IMR-90 (cell line): ENCODE measurements around the gene NET1. TPM values are rescaled to one million over a fixed set of nuclear protein-coding genes. Genes with fewer than 3 reads are reported as not detected.

Source experiments
- ATAC-seq: fragments of 200-7000 bp; cut with Tn5 transposase; 2 replicates; pipeline ENCODE4 v1.9.1; 2020; ENCODE audit warnings: low read depth, mild to moderate bottlenecking, moderate library complexity
- BruUV-seq: library from RNA; stranded (reverse); fragments of 400-500 nt; replicated peaks from 2 replicates; lab custom pipeline; 2021; lab: Mats Ljungman, UMichigan
- CTCF ChIA-PET: fragments of 300-600 bp; formaldehyde crosslinking; extraction: SDS; loops from one replicate; lab custom pipeline; 2021; ENCODE audit warnings: antibody characterized with exemption; lab: Yijun Ruan, JAX
- POLR2A ChIA-PET: fragments of 300-600 bp; sonication (Branson Sonifier 250); formaldehyde crosslinking; loops from one replicate; lab custom pipeline; 2022; ENCODE audit warnings: antibody characterized with exemption; ENCODE audit not compliant: unreplicated experiment; lab: Charles Lee
- DNase-seq: peaks from one replicate; pipeline ENCODE4 v3.0.0; 2013
- H2AFZ ChIP-seq: replicated peaks from 2 replicates; pipeline ENCODE3; 2013; ENCODE audit warnings: low read length, mild to moderate bottlenecking; ENCODE audit not compliant: poor library complexity
- H2AK5ac ChIP-seq: 2 replicates; pipeline ENCODE4 v1.6.1; 2013; ENCODE audit warnings: low read depth, low read length, inconsistent platforms
- H2AK9ac ChIP-seq: replicated peaks from 2 replicates; pipeline ENCODE3; 2013; ENCODE audit warnings: mild to moderate bottlenecking, low read depth, low read length, moderate library complexity; ENCODE audit not compliant: poor library complexity
- H2BK120ac ChIP-seq: 2 replicates; pipeline ENCODE4 v1.6.1; 2013; ENCODE audit warnings: low read depth, low read length, inconsistent platforms
- H2BK15ac ChIP-seq: 3 replicates; pipeline ENCODE4 v1.6.1; 2013; ENCODE audit warnings: low read depth, low read length, inconsistent platforms
- H2BK20ac ChIP-seq: 2 replicates; pipeline ENCODE4 v1.6.1; 2013; ENCODE audit warnings: low read depth, mild to moderate bottlenecking, inconsistent platforms, low read length, moderate library complexity
- H2BK5ac ChIP-seq: 2 replicates; pipeline ENCODE4 v1.6.1; 2013; ENCODE audit warnings: mild to moderate bottlenecking, low read depth, low read length, inconsistent platforms; ENCODE audit not compliant: poor library complexity, severe bottlenecking
- H3K14ac ChIP-seq: replicated peaks from 2 replicates; pipeline ENCODE4 v1.6.1; 2013; ENCODE audit warnings: low read depth, low read length, inconsistent platforms
- H3K18ac ChIP-seq: 2 replicates; pipeline ENCODE4 v1.6.1; 2013; ENCODE audit warnings: low read depth, low read length, control low read depth
- H3K23ac ChIP-seq: 2 replicates; pipeline ENCODE4 v1.6.1; 2013; ENCODE audit warnings: low read depth, low read length, inconsistent platforms
- H3K27ac ChIP-seq: 2 replicates; pipeline ENCODE4 v1.5.1; 2013; ENCODE audit warnings: mild to moderate bottlenecking, control low read depth, low read length; ENCODE audit not compliant: insufficient read depth
- H3K27me3 ChIP-seq: 2 replicates; pipeline ENCODE4 v1.6.1; 2013; ENCODE audit warnings: low read length; ENCODE audit not compliant: control insufficient read depth, insufficient read depth
- H3K36me3 ChIP-seq: 2 replicates; pipeline ENCODE4 v1.6.1; 2013; ENCODE audit warnings: low read length, mixed read lengths; ENCODE audit not compliant: control insufficient read depth, insufficient read depth
- H3K4ac ChIP-seq: 2 replicates; pipeline ENCODE4 v1.6.1; 2013; ENCODE audit warnings: low read depth, low read length, inconsistent platforms
- H3K4me1 ChIP-seq: 2 replicates; pipeline ENCODE4 v1.6.1; 2013; ENCODE audit warnings: low read length, mixed read lengths; ENCODE audit not compliant: control insufficient read depth, insufficient read depth
- H3K4me2 ChIP-seq: 2 replicates; pipeline ENCODE4 v1.6.1; 2013; ENCODE audit warnings: low read depth, mild to moderate bottlenecking, control low read depth, low read length, moderate library complexity
- H3K4me3 ChIP-seq: 2 replicates; pipeline ENCODE4 v1.5.1; 2013; ENCODE audit warnings: low read depth, mild to moderate bottlenecking, control low read depth, low read length, moderate library complexity; ENCODE audit not compliant: insufficient read depth
- H3K56ac ChIP-seq: 2 replicates; pipeline ENCODE4 v1.6.1; 2013; ENCODE audit warnings: low read length, inconsistent platforms; ENCODE audit not compliant: insufficient read depth; ENCODE audit errors: extremely low read depth
- H3K79me1 ChIP-seq, 2 experiments: 2 replicates each; pipeline ENCODE4 v1.6.1; 2013; ENCODE audit warnings: low read length in 2 of 2, inconsistent platforms in 1 of 2, low read depth in 1 of 2
- H3K9ac ChIP-seq: 2 replicates; pipeline ENCODE4 v1.6.1; 2013; ENCODE audit warnings: low read depth, low read length, control low read depth
- H3K9me1 ChIP-seq: 2 replicates; pipeline ENCODE4 v1.6.1; 2013; ENCODE audit warnings: low read length, inconsistent platforms; ENCODE audit not compliant: insufficient read depth
- H3K9me3 ChIP-seq: 2 replicates; pipeline ENCODE4 v1.6.1; 2013; ENCODE audit warnings: low read length; ENCODE audit not compliant: control insufficient read depth, insufficient read depth
- H4K20me1 ChIP-seq: 2 replicates; pipeline ENCODE4 v1.6.1; 2013; ENCODE audit warnings: low read length, inconsistent platforms; ENCODE audit not compliant: insufficient read depth
- H4K5ac ChIP-seq: 2 replicates; pipeline ENCODE4 v1.6.1; 2013; ENCODE audit warnings: mild to moderate bottlenecking, low read depth, low read length, control low read depth
- H4K8ac ChIP-seq, 2 experiments: 2 replicates each; pipeline ENCODE4 v1.6.1; 2013; ENCODE audit warnings: low read depth in 2 of 2, low read length in 2 of 2, control low read depth in 1 of 2, inconsistent platforms in 1 of 2
- H4K91ac ChIP-seq: 2 replicates; pipeline ENCODE4 v1.6.1; 2013; ENCODE audit warnings: low read depth, low read length, inconsistent platforms; ENCODE audit not compliant: insufficient read depth
- CEBPB ChIP-seq: IDR thresholded peaks from 2 replicates; pipeline ENCODE4 v1.6.1; 2012; ENCODE audit warnings: low read depth, low read length, improper control_type of control experiment
- CHD1 ChIP-seq: IDR thresholded peaks from 2 replicates; pipeline ENCODE4 v1.6.1; 2012; ENCODE audit warnings: low read depth, low read length, improper control_type of control experiment
- FOS ChIP-seq: fragments of 150-350 bp; IDR thresholded peaks from 2 replicates; pipeline ENCODE4 v1.6.1; 2016; ENCODE audit warnings: low read depth, low read length
- SMC3 ChIP-seq: fragments of 150-350 bp; IDR thresholded peaks from 2 replicates; pipeline ENCODE4 v1.6.1; 2016; ENCODE audit warnings: low read depth, mild to moderate bottlenecking, antibody characterized with exemption, low read length, moderate library complexity
- USF2 ChIP-seq: fragments of 150-350 bp; IDR thresholded peaks from 2 replicates; pipeline ENCODE4 v1.6.1; 2017; ENCODE audit warnings: mild to moderate bottlenecking, antibody characterized with exemption, low read length, low read depth
- WGBS, 2 experiments: methylation state at CpG; one replicate each; pipeline versions ENCODE4 v1.1.5 to v1.1.7; 2013; ENCODE audit warnings: missing lambda C conversion rate in 2 of 2; ENCODE audit not compliant: insufficient read length in 1 of 2; ENCODE audit errors: extremely low coverage in 2 of 2; 5-methylcytosine and 5-hydroxymethylcytosine counted together
- dilution Hi-C: fragments of 300-500 bp; cut with HindIII; formaldehyde crosslinking; loops from one replicate; pipeline ENCODE4 v1.14.3; 2018; ENCODE audit warnings: low sequenced_read_pairs; ENCODE audit not compliant: unreplicated experiment
- in situ Hi-C: fragments of 300-500 bp; cut with MboI; formaldehyde crosslinking; loops from 3 replicates; pipeline ENCODE4 v1.14.3; 2019; ENCODE audit warnings: low sequenced_read_pairs, inconsistent platforms, mixed read lengths
- intact Hi-C: fragments of 100-400 bp; cut with micrococcal nuclease; formaldehyde crosslinking; loops from 2 replicates; pipeline ENCODE4 v1.10.0; 2022
- polyA plus RNA-seq, 3 experiments: library from polyadenylated mRNA; depleted of rRNA; stranded (reverse); fragments of >200 nt; gene quantifications; 2 replicates each; pipeline ENCODE4 v1.2.3, GENCODE V29; 2012; ENCODE audit warnings: low replicate concordance in 1 of 3
- total RNA-seq: library from RNA; depleted of rRNA; stranded (reverse); fragments of >200 nt; gene quantifications from 2 replicates; pipeline ENCODE4 v1.2.3, GENCODE V29; 2012

Gene NET1
- total and polyA plus RNA-seq, 2 of the 4 experiments (the other 2 are of a cell fraction) = 20.0 to 54.7 TPM

DNA sequence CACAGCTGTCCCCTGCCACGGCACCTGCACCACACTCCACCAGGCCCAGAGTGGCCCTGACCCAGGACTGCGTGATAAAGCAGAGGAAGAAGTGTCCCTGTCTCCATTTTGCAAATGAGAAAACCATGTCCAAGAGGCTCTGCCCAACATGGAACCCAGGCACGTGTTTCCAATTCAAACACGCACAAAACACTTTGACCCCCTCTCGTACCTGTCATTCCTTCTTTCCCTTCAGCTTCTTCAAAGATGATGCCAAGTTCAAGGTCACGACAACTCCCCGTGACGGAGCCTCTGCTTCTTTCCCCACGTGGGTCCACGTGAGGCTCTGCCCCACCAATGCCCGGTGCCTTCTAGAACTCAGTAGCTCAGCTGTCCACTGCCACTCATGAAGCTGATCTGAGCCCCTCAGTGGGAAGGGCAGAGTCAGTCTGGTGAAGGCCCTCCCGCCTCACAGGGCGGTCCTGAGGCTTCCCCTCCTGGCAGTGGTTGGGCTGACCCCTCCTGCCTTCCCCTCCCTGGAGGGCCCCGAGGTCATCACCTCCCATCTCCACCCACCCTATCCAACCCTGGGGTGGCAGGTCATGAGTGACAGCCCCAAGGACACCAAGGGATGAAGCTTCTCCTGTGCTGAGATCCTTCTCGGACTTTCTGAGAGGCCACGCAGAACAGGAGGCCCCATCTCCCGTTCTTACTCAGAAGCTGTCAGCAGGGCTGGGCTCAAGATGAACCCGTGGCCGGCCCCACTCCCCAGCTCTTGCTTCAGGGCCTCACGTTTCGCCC is 68.0 kb downstream of the NET1 start:
- Histone ChIP-seq H3K79me1 (no peaks in the 10 kb centered on the region), H2BK120ac (no peak overlapping the region), H2BK15ac (no peak overlapping the region), H3K4me3 (no peak overlapping the region), H3K27me3 (no peaks in the 10 kb centered on the region), H4K8ac (no peak overlapping the region), H4K91ac (no peak overlapping the region), H3K14ac (no peak overlapping the region), H4K5ac (no peak overlapping the region), H3K9me1 (0 out of 2 replicates have a peak, but pooled peaks cover 2% of the 10 kb centered on the region), H2AFZ (peak overlapping the region; percentile 8), H3K4ac (no peak overlapping the region), H3K27ac (no peak overlapping the region), H3K18ac (no peak overlapping the region), H3K4me1 (no peaks in the 10 kb centered on the region; the same call in 1 of the 2 replicates), H3K56ac (no peak overlapping the region), H2AK9ac (no peak overlapping the region), H3K9ac (no peak overlapping the region), H3K23ac (no peak overlapping the region), H2AK5ac (no peak overlapping the region), H3K9me3 (peaks cover 2% of the 10 kb centered on the region), H4K20me1 (no peaks in the 10 kb centered on the region), H2BK5ac (no peak overlapping the region), H3K4me2 (no peak overlapping the region), H2BK20ac (no peak overlapping the region), H3K36me3 (no peaks in the 10 kb centered on the region)
- ATAC-seq (no peak), DNase-seq (no peak)
- TF ChIP-seq CEBPB = no peak
- no peak for TF ChIP-seq USF2
- no peak for TF ChIP-seq SMC3
- TF ChIP-seq FOS = no peak
- no peak for TF ChIP-seq CHD1
- POLR2A ChIA-PET = no interaction called here
- dilution Hi-C loops (no loop called here), intact Hi-C loops (no loop called here), in situ Hi-C loops (no loop called here)
- CTCF ChIA-PET = interaction anchor here (0.6 kb wide), 1 partner anchor 1716 kb away, joined by 3 read pairs; no protein-coding TSS in a partner anchor
- no TSS peak for BruUV-seq
- 84% methylated on average over 9 of the region's 21 CpGs; no CpG with 5 or more reads in 1 of the 2 experiments for WGBS, 2 experiments
